Effector CD8-positive, alpha-beta T cell (primary cell): ENCODE data around the gene PLPPR3.

Experiments used
- DNase-seq: peaks from one replicate; lab custom pipeline; 2025; lab: John Stamatoyannopoulos, UW

The PLPPR3 gene

DNA sequence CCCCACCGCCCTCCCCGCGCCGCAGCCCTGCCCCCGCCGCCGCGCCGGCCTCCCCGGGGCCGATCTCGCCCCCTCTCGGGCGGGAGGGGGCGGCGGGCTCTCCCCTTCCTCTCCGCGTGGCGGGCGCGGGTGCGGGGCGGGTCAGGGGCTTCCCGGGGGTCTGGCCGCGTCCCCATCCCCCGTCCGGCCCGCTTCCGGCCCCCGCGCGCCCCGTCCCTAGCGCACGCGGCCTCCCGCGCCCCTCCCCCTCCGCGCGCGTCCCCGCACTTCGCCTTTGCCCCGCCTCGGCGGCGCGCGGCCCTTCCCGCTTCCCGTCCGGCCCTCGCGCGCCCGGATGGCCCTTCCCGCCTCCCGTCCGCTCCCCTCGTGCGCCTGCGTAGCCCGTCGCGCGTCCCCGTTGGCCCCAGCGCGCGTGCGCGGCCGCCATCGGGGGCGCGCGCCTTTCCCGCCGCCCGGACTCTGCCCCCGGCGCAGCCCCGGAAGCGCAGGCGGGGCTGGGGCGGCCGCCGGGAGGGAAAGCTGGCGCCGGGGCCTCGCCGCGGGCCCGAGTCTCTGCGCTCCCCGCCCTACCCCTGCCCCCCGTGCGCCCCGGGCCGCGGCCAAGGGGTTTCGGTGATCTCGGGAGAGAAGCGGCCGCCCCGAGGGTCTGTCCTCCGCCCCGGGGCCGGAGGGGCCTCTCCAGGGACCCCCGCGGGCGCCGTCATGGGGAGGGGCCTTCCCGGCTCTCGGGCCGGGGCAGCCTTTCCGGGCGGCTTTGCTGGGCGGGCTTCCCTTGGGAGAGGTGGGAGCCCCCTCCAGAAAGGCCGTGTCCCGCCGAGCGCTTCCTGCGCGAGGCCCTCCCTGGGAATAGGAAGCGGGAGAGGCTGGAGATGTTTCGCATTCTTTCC lies 24.0 kb downstream of the PLPPR3 start:
- DNase-seq: peak; percentile 74

DNA sequence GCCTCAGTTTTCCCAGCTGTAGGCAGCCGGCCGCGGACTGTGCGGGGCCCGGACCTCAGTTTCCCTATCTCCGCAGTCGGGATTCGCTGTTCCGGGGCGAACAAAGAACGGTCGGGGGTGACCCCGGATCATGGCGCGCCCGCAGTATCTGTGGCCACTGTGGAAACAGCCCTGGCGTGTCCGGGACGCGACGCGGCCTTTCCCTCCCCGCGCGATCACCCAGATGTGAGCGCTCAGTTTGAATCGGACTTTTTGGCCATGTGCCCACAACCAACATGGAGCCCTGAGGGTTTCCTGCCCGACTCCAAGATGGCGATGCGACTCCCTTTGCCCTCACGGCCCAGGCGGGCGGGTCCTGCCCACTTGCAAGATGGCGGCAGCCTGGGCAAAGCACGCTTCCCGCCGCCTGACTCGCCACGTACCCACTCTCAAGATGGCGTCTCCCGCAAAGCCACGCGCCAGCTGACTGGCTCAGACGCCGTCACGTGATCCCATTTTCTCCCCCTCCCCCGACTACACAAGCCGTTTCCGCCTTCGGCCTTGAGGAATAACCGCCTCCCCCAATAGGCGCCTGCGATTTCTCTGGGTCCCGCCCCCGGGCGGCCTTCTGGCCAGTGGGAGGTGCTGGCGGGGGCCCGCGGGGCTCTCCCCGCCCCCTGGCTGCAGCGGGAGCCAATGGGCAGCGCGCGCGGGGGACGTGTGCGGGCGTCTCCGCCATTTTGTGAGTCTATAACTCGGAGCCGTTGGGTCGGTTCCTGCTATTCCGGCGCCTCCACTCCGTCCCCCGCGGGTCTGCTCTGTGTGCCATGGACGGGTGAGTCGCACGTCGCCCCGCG lies 24.8 kb downstream of the PLPPR3 start, which contains the start of gene PTBP1:
TSS of gene PTBP1 (plus strand) at position 761 of the 836 bp plus-strand sequence. CDS start at position 807, 46 bp downstream.
- DNase-seq: peak; percentile 99

DNA sequence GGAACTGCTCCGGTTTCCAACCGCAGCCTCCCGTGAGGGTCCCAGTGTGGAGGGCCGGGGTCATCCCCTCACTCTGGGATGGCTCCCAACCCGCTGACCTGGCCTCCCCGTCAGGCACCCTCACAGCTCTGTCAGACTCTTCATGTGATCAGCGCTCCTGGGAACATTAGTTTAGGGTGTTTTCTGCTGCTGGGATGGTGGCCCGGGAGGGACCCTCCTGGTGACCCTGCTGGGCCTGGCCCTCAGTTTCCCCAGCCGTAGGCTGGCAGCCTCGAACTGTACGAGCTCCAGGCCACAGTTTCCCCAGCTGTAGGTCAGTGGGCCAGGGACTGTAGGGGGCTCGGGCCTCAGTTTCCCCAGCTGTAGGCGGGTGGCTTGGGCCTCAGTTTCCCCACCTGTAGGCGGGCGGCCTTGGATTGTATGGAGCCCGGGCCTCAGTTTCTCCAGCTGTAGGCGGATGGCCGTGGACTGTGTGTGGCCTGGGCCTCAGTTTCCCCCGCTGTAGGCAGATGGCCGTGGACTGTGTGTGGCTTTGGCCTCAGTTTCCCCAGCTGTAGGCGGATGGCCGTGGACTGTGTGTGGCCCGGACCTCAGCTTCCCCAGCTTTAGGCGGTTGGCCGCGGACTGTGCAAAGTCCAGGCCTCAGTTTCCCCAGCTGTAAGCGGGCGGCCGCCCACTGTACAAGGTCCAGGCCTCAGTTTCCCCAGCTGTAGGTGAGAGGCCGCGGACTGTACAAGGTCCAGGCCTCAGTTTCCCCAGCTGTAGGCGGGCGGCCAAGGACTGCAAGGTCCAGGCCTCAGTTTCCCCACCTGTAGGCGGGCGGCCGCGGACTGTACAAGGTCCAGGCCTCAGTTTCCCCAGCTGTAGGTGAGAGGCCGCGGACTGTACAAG lies 25.8 kb downstream of the PLPPR3 start:
- DNase-seq: no peak

DNA sequence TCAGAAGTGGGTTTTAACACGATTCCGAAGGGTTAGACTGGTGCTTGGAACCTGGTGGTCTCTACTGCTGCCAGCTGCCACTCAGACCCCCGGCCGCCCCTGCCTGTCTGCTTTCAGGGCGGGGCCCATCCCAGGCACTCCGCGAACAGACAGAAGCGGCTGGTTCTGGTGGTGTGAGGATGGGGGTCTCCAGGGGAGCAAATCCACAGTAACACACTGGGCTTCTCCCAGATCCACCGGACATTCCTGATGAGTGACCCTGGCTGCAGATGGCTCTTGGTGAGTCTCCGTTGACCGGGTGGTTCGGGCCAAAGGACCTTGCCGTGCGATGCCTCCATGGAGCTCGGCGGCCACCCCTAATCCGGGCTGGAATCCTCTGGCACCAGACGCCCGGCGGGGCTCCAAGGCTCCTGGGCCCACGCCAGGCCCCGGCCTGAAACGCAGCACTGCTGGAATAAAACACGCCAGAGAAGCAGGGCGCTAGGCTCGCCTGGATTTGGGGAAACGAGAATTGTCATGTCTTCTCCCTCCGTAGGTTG lies 26.6 kb downstream of the PLPPR3 start:
- no peak for DNase-seq

DNA sequence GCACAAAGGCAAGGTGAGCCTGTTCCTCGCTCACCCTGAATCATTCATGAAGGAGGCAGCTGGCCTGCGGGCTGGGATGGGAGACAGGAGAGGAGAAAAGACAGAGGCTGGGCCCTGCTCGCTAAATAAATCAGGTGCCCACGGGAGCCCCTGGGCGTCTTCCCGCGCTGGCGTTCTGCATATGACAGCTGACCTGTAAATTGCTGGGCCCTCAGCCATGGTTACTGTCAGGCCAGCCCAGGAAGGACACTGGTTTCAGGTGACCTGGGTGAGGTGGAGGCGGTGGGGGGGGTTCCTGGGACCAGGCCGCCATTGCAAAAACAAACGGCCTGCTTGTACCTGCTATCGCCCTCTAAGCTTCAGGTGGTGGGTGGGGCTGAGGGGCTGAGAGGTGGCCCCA lies 27.9 kb downstream of the PLPPR3 start:
- no peak for DNase-seq

DNA sequence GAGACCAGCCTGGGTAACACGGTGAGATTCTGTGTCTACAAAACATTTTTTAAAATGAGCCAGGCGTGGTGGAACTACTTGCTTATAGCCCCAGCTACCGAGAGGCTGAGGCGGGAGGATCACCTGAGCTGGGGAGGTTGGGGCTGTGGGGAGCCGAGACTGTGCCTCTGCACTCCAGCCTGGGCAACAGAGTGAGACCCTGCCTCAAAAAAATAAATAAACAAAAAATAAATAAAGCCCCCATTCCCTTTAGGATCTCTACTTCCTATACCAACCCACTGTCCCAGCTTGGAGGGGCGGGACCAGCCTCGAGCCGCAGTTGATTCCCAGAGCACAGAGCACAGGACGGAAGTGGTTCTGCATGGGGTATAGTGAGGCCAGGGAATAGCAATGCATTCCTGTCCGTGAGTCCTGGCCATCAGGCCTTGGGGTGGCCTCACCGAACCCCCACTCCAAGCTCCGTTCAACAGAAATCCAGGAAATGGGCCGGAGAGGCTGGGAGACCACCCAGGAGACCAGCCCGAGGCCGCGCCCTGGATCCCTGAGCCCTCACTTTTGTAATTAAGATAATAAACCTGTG lies 29.4 kb downstream of the PLPPR3 start:
- DNase-seq: no peak

DNA sequence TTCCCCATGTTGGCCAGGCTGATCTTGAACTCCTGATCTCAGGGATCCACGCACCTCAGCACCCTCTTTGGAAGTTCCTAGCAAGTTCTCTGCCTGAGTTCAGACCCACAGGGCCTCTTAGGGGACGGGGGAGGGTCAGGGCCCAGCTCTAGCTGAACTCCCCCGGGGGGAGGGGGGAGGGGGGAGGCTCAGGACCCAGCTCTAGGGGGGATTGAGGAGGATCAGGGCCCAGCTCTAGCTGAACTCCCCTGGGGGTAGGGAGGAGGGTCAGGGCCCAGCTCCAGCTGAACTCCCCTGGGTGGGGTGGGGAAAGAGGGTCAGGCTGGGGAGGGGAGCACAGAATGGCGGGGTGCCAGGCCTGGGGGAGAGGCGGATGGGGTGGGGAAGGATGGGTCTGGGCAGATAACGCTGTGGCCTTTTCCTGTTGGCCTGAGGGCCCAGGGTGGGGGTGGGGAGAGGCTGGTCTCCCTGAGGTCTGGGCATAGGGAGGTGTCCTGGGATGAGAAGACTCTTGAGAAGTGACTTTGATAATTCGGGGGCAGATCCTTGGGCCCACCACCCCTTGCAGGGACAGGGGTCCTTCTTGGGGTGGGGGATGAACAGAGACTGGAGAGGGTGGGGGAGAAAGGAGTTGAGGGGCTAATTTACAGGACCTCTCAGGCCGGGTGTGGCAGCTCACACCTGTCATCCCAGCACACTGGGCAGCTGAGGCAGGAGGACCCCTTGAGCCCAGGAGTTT lies 30.0 kb downstream of the PLPPR3 start:
- no peak for DNase-seq

DNA sequence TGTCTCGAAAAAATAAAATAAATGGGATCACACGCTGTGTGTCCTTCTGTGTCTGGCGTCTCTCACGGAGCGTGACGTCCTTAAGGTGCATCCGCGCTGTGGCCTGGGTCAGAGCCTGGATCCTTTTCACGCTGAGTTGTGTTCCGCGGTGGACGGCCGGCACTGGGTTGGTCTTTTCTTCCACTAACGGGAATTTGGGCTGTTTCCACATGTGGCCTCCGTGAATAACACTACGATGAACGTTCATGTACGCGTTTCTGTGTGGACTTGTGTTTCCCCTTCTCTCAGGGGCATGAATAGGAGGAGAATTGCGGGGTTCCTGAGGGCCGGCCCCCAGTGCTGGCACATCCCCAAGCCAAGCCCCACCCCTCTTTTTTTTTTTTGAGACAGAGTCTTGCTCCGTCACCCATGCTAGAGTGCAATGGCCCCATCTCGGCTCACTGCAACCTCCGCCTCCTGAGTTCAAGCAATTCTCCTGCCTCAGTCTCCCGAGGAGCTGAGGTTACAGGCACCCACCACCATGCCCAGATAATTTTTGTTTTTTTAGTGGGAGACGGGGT lies 30.7 kb downstream of the PLPPR3 start:
- no peak for DNase-seq

DNA sequence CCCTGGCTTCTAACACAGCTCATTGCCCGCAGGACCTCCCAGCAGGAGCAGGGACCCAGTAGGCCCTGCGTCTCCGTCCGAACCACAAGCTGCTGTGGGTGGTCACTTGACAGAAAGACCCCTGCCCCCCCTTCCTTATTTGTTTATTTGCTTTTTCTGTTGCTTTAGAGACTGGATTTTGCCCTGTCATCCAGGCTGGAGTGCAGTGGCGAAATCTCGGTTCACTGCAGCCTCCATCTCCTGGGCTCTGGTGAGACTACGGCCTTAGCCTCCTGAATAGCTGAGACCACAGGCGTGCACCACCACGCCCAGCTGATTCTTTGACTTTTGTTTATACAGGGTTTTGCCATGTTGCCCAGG lies 32.1 kb downstream of the PLPPR3 start:
- no peak for DNase-seq

DNA sequence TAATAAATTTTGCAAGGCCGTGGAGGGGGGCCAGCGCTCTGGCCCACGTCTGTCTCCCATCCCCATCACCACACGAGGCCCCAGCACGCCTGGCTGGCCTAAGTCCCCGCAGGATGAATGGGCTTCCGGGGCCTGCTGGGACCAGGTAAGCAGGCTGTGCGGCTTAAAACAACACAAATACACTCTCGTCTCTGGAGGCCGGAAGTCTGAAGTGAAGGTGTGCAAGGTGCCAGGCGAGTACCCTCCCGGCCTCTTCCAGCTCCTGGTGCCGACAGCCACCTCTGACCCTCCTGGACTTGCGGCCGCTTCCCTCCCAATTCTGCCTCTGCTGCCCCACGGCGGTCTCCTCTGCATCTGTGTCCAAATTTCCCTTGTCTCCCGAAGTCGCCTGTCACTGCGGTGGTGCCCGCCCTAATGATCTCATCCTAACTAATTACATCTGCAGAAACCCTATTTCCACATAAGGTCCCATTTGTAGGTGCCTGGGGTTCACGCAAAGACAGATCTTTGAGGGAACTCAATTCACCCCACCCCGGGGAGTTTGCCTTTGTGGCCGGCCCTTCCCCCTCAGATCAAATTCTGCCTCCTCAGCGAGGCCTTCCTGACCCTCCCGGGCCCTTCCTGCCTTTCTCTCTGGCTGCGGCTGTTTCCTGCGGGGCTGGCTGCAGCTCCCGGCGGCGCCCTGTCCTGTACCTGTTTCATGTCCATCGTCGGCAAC lies 32.6 kb downstream of the PLPPR3 start:
- no peak for DNase-seq

DNA sequence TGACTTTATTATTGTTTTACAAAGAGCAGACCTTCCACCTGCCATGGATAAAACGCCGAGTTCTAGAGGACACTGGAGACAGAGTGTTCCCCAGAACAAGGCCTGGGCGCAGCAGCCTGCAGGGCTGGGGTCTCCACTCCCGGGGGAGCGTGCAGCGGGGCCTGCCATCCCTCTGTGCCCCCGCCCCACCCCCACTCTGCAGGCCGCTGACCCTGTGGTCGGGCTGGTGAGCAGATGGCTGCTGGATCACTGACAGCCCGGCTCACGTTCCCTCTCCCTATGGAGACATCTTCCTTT lies 33.1 kb downstream of the PLPPR3 start:
- DNase-seq: no peak

DNA sequence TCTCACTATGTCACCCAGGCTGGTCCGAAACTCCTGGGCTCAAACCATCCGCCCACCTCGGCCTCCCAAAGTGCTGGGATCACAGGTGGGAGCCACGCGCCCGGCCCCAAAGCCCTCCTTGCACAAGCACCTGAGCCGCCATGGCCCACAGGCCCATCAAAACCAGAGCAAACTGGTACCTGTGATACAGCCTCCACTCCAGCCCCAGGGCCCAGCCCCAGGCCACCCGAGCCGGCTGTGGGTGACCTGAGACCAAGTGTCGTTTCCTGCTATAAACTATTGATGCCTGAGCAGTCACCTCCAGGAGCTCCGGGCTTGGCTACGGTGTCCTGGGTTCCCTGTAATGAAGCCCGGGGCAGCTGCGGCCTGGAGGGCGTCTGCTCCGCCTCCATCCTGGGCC lies 34.2 kb downstream of the PLPPR3 start:
- DNase-seq: no peak

DNA sequence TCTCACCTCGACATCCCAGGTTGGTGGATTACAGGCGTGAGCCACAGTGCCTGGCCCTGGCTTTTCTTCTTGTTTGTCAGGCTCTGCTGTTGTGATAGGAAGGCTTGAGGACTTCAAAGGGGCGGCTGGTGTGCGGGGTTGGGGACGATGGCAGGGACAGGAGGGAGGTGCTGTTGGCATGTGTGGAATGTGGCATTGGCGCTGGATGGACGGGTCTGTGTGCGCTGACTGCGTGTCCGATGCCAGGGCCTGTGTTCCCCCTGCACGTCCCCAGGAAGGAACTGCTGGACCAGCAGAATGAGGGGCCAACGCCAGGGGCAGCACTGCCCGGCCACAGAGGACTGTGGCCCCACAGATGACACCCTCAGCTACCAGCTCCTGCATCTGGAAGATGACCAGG lies 37.2 kb downstream of the PLPPR3 start:
- DNase-seq: no peak

DNA sequence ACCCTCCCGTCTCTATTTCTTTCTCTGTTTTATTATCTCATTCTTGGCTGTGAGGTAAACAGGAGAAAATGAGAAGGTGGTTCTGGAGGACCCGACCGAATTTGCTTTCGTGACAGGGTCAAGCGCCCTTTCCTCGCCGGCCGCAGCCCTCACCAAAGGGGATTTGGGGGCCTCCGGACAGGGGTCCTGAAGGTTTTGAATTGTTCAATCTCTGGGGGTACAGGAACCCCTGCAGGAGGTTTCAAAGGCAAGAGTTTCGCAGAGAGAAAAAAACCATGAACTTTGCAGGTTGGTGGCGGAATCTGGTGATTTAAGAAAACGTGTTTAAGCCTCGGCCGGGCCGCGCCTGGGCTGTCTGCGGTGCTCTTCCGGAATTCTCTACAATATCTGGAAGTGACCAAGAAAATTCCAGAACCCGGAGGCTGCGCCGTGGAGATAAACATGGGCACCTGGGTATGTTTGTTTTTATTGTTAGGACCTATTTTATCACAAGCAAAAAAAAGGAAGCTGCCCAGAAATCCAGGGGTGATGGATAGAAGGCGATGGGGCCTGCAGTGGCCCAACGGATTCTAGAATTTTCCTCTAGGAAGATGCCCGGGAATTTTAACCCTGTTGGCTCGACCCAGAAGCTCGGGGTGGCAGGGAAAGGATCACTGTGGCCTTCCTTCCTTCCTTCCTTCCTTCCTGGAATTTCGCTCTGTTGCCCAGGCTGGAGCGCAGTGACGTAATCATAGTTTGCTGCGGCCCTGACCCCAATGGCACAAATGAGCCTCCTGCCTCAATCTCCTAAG lies 38.7 kb downstream of the PLPPR3 start:
- no peak for DNase-seq

DNA sequence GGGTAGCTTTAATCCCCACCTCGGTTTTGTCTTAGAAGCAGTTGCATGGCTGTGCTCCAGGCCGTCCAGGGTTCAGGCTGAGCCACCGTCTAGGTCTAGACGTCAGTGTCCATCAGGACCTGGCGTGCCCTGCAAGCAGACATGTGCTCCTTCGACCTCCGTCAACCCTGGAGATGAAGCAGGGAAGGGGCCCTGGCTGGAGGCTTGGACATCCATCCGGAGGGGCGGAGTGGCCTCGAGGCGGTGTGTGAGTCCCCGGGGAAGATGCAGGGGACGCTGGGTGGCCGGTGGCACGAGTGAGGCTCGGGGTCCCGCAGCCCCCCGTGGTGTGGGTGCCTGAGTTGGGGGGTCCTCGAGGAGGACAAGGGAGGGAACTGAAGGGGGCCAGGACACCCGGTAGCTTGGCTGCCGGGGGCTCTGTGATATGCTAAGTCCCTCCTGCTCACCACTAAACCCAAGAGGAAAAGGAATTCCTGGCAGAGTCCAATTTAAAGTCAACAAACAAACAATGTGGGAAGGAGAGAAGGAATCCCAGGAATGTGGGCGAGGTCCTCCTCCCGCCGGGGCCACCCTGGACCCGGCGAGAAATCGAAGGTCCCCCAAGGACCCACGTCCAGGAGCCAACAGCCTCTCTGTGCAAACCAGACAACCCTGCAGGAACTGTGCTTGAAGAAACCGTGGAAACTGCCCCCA lies 39.4 kb downstream of the PLPPR3 start:
- DNase-seq: no peak

DNA sequence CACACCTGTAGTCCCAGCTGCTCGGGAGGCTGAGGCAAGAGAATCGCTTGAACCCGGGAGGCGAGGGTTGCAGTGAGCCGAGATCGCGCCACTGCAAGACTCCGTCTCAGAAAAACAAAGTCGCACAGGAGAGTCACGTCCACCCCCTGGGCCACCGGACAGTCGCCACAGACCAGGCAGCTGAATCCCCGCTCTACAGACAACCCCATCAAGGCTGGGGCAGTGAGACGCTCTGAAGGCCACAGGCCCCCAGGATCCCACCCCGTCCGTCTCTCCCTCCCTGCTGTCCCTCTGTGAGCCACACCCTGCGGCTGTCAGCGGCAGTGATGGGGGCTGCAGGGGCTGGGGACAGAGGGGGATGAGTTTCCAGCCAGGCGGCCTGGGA lies 40.0 kb downstream of the PLPPR3 start:
- no peak for DNase-seq

DNA sequence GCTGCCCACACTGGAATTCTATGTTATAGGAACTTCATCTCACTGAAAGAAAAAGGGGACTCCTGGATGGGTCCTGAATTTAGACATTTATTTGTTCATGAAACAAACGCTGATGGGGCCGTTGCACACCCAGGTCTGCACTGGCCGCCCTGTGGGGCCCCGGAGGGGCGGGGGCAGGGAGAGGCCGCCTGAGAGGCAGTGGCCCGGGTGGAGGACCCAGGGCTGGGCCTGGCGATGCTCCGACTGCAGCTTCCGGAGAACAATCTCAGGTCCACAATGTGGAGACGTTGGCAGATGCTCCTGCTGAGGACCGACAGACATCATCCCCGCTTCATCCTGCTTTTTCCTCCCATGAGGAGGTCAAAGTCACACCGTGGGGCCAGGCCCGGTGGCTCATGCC lies 40.8 kb downstream of the PLPPR3 start:
- DNase-seq: no peak

DNA sequence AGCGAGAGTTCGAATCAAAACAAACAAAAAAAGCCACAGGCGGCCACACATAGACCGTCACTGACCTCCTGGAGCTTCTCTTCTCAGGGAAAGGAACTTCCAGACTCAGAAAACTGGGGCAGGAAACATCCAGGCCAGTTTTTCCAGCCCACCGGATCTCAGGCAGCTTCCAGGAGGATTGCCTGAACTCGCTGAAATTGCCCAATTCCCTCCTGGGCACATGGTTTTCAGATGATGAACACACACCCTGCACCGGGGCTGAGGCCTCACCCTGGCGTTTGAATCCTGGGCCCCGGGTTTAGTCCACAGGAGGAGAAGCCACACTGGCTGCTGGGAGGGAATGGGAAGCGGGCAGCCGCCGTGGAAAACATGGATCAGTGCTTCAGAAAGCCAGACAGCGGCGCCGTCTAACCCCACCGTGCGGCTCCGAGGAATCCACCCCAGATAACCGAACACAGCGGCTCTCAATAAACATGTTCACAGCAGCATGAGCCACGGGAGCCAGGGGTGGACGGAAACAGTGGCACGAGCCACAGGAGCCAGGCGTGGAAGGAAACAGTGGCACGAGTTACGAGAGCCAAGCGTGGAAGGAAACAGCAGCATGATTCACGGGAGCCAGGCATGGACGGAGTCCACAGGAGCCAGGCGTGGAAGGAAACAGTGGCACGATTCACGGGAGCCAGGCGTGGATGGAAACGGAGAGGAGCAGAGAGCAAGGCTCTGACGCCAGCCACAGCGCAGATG lies 42.7 kb downstream of the PLPPR3 start:
- no peak for DNase-seq
